HepG2 (cell line): Measurements from ENCODE around the gene RGS19. TPM values are rescaled to one million over a fixed set of nuclear protein-coding genes. Genes with fewer than 3 reads are reported as not detected.

Experiments
- ARNT ChIP-seq: fragments of 450-650 bp; IDR thresholded peaks from 2 replicates; pipeline ENCODE4 v1.6.1; 2017
- ATF5 ChIP-seq: sonication (generic); formaldehyde crosslinking; IDR thresholded peaks from 2 replicates; pipeline ENCODE4 v1.4.0; 2020; ENCODE audit warnings: mild to moderate bottlenecking, low read depth, missing genetic modification reagents
- ATF7 ChIP-seq, 2 experiments: fragments of 450-650 bp in 1 of 2; sonication (generic) in 1 of 2; formaldehyde crosslinking in 1 of 2; IDR thresholded peaks; 2 replicates each; pipeline versions ENCODE4 v1.4.0 to v1.6.1; 2016 to 2020; ENCODE audit warnings: antibody characterized with exemption in 1 of 2, mild to moderate bottlenecking in 1 of 2, missing genetic modification reagents in 1 of 2
- BCL6 ChIP-seq: IDR thresholded peaks from 2 replicates; pipeline ENCODE4 v1.6.1; 2016; ENCODE audit warnings: missing genetic modification reagents, missing compliant biosample characterization
- CCAR2 ChIP-seq: fragments of 200-400 bp; formaldehyde crosslinking; optimal IDR thresholded peaks from 2 replicates; pipeline ENCODE3; 2018; ENCODE audit warnings: low read depth, mild to moderate bottlenecking, low read length, moderate library complexity
- CENPT ChIP-seq: sonication (generic); formaldehyde crosslinking; IDR thresholded peaks from 2 replicates; pipeline ENCODE4 v1.8.0; 2022; ENCODE audit warnings: low read depth, mild to moderate bottlenecking, moderate library complexity, missing genetic modification reagents
- ISL2 ChIP-seq: sonication (generic); formaldehyde crosslinking; IDR thresholded peaks from 2 replicates; pipeline ENCODE4 v1.5.0; 2020; ENCODE audit warnings: missing genetic modification reagents
- JUND ChIP-seq: sonication (generic); formaldehyde crosslinking; IDR thresholded peaks from 2 replicates; pipeline ENCODE4 v1.8.0; 2022; ENCODE audit warnings: mild to moderate bottlenecking, missing genetic modification reagents
- KAT8 ChIP-seq: IDR thresholded peaks from 2 replicates; pipeline ENCODE4 v1.6.1; 2016; ENCODE audit warnings: missing genetic modification reagents, missing compliant biosample characterization
- KLF12 ChIP-seq: sonication (generic); formaldehyde crosslinking; IDR thresholded peaks from 2 replicates; pipeline ENCODE4 v1.4.0; 2020; ENCODE audit warnings: missing genetic modification reagents, borderline replicate concordance
- MTERF4 ChIP-seq: sonication (generic); formaldehyde crosslinking; IDR thresholded peaks from 2 replicates; pipeline ENCODE4 v1.8.0; 2023; ENCODE audit warnings: mild to moderate bottlenecking, missing genetic modification reagents
- NR2F6 ChIP-seq, 2 experiments: IDR thresholded peaks; 2 replicates each; pipeline ENCODE4 v1.6.1; 2016; ENCODE audit warnings: antibody characterized with exemption in 1 of 2, mild to moderate bottlenecking in 1 of 2
- PHF8 ChIP-seq: sonication (generic); formaldehyde crosslinking; IDR thresholded peaks from 2 replicates; pipeline ENCODE4 v1.5.0; 2020; ENCODE audit warnings: missing genetic modification reagents
- PITX1 ChIP-seq: sonication (generic); formaldehyde crosslinking; IDR thresholded peaks from 2 replicates; pipeline ENCODE4 v1.5.1; 2020; ENCODE audit warnings: mild to moderate bottlenecking, missing genetic modification reagents
- PPARG ChIP-seq: conservative IDR thresholded peaks from 2 replicates; pipeline ENCODE4 v1.6.1; 2016; ENCODE audit warnings: missing biosample characterization, missing genetic modification reagents
- RARA ChIP-seq: IDR thresholded peaks from 2 replicates; pipeline ENCODE4 v1.6.1; 2016; ENCODE audit warnings: missing genetic modification reagents, missing compliant biosample characterization
- RFXANK ChIP-seq: IDR thresholded peaks from 2 replicates; pipeline ENCODE4 v1.6.1; 2016
- SRSF1 ChIP-seq: fragments of 200-400 bp; formaldehyde crosslinking; optimal IDR thresholded peaks from 2 replicates; pipeline ENCODE3; 2017; ENCODE audit warnings: mild to moderate bottlenecking, low read depth, low read length, moderate library complexity
- TEAD2 ChIP-seq: sonication (generic); formaldehyde crosslinking; IDR thresholded peaks from 2 replicates; pipeline ENCODE4 v1.9.0; 2021; ENCODE audit warnings: missing genetic modification reagents
- ZFP62 ChIP-seq: sonication (generic); formaldehyde crosslinking; IDR thresholded peaks from 2 replicates; pipeline ENCODE4 v1.4.0; 2020; ENCODE audit warnings: missing genetic modification reagents
- ZGPAT ChIP-seq: IDR thresholded peaks from 2 replicates; pipeline ENCODE4 v1.6.1; 2016; ENCODE audit warnings: mild to moderate bottlenecking
- ZNF10 ChIP-seq: sonication (generic); formaldehyde crosslinking; IDR thresholded peaks from 2 replicates; pipeline ENCODE4 v1.4.0; 2020; ENCODE audit warnings: mild to moderate bottlenecking, low read depth, missing genetic modification reagents, borderline replicate concordance
- ZNF207 ChIP-seq: fragments of 450-650 bp; IDR thresholded peaks from 2 replicates; pipeline ENCODE4 v1.6.1; 2016; ENCODE audit warnings: antibody characterized with exemption, borderline replicate concordance
- ZNF460 ChIP-seq: sonication (generic); formaldehyde crosslinking; IDR thresholded peaks from 2 replicates; pipeline ENCODE4 v1.5.1; 2020; ENCODE audit warnings: missing genetic modification reagents, mild to moderate bottlenecking, borderline replicate concordance
- ZNF501 ChIP-seq: sonication (generic); formaldehyde crosslinking; IDR thresholded peaks from 2 replicates; pipeline ENCODE4 v1.5.1; 2020; ENCODE audit warnings: mild to moderate bottlenecking, moderate library complexity, missing genetic modification reagents
- ZNF605 ChIP-seq: sonication (generic); formaldehyde crosslinking; IDR thresholded peaks from 2 replicates; pipeline ENCODE4 v1.8.0; 2022; ENCODE audit warnings: mild to moderate bottlenecking, missing genetic modification reagents
- ZNF713 ChIP-seq: sonication (generic); formaldehyde crosslinking; IDR thresholded peaks from 2 replicates; pipeline ENCODE4 v1.4.0; 2020; ENCODE audit warnings: mild to moderate bottlenecking, missing genetic modification reagents
- polyA plus RNA-seq, 8 experiments: library from polyadenylated mRNA; depleted of rRNA in 3 of 8; stranded (reverse) in 7 of 8; unstranded in 1 of 8; fragments of >200 nt; fragmentation: Illumina TruSeq in 4 of 8; extraction: Trizol in 4 of 8; gene quantifications; 2 replicates each; pipeline versions ENCODE4 v1.2.1 to v1.2.3, GENCODE V29; 2011 to 2016; ENCODE audit warnings: low read depth in 4 of 8, missing spikeins in 1 of 8, mixed read lengths in 1 of 8; ENCODE audit not compliant: insufficient read depth in 1 of 8
- total RNA-seq, 5 experiments: library from RNA; depleted of rRNA; stranded (reverse); fragments of >200 nt; fragmentation: Illumina TruSeq; extraction: Trizol; gene quantifications; 2 replicates each; pipeline ENCODE4 v1.2.3, GENCODE V29; 2016; ENCODE audit warnings: low read depth in 1 of 5

Gene RGS19
- total and polyA plus RNA-seq, 2 of the 13 experiments (the other 11 are each of a cell fraction or from before 2014, with no cell fraction given) = 10.7 to 11.9 TPM

- TF ChIP-seq ZGPAT = peak; percentile 43; the same call in 1 of the 2 replicates
- TF ChIP-seq ISL2 (CRISPR knock-in tag) = no peak
- TF ChIP-seq ARNT = no peak
- TF ChIP-seq ZNF501 (CRISPR knock-in tag) = peak; percentile 51; the same call in 1 of the 2 replicates
- TF ChIP-seq PPARG (CRISPR knock-in tag) = no peak
- TF ChIP-seq PHF8 (CRISPR knock-in tag) = peak; percentile 33; the same call in 1 of the 2 replicates
- TF ChIP-seq JUND (CRISPR knock-in tag) = no peak
- peak; percentile 70 for TF ChIP-seq RARA (CRISPR knock-in tag)
- TF ChIP-seq ZNF460 (CRISPR knock-in tag) = no peak
- no peak for TF ChIP-seq SRSF1
- peak; percentile 65; the same call in 1 of the 2 replicates for TF ChIP-seq TEAD2
- no peak for TF ChIP-seq ZFP62 (CRISPR knock-in tag)
- TF ChIP-seq ATF5 (CRISPR knock-in tag) = 0 out of 2 replicates have a peak, but pooled peaks have one; percentile 71
- no peak for TF ChIP-seq CENPT (CRISPR knock-in tag)
- TF ChIP-seq ZNF605 (CRISPR knock-in tag) = peak; percentile 90
- TF ChIP-seq MTERF4 (CRISPR knock-in tag) = peak; percentile 20; the same call in 1 of the 2 replicates
- TF ChIP-seq RFXANK = no peak
- TF ChIP-seq ZNF713 (CRISPR knock-in tag) = no peak
- TF ChIP-seq NR2F6 (IDR thresholded peaks at IDR 0.05) = peak; percentile 70
- peak; percentile 67 for TF ChIP-seq NR2F6 (CRISPR knock-in tag; IDR thresholded peaks at IDR 0.05)
- no peak; the same call in 1 of the 2 replicates for TF ChIP-seq KLF12
- peak; percentile 10; the same call in 1 of the 2 replicates for TF ChIP-seq BCL6 (CRISPR knock-in tag)
- TF ChIP-seq ATF7 (IDR thresholded peaks at IDR 0.05) = no peak
- TF ChIP-seq ATF7 (CRISPR knock-in tag; IDR thresholded peaks at IDR 0.05) = 0 out of 2 replicates have a peak, but pooled peaks have one; percentile 19
- TF ChIP-seq CCAR2 = no peak
- no peak for TF ChIP-seq ZNF10 (CRISPR knock-in tag)
- TF ChIP-seq ZNF207 = no peak
- TF ChIP-seq PITX1 (CRISPR knock-in tag) = peak; percentile 37; the same call in 1 of the 2 replicates
- TF ChIP-seq KAT8 = no peak
Measured at GRCh38 chr20:64065062-64065973, 14.0 kb downstream of the RGS19 start (continued).
